ENCODE results near the gene MYO5C. TPM values are rescaled to one million over a fixed set of nuclear protein-coding genes. Genes with fewer than 3 reads are reported as not detected.

Gene MYO5C
- total RNA-seq, 4 donors from 2014 or later, result 2.6 to 12.3 (median 10.2) TPM

DNA sequence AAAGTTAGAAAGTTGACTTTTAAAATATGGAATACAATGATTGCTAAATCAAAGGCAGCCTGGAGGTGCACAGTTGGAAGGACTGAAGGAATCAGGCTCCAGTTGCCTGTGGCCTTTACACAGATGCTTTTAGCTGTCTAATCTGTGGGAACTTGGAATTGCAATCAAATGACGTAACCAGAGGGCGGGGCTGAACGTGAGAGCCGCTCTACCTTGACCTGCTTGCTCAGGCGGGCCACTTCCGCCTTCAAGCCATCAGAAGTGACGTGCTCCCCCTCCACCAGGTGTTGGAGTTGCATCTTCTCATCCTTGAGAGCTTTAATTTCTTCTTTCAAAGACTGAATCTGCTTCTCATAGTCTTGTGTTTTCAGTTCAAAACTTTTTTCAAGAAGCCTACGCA lies 66.7 kb downstream of the MYO5C start:
- Histone ChIP-seq H3K4me3 (no peak overlapping the region), H3K9me3 (no peaks in the 10 kb centered on the region), H3K36me3 (peaks cover 0 to 6% of the 10 kb centered on the region in 2 donors), H3K4me1 (no peaks in the 10 kb centered on the region), H3K27ac (no peak overlapping the region), H3K27me3 (no peaks in the 10 kb centered on the region)
- TF ChIP-seq POLR2A (IDR thresholded peaks at IDR 0.05) (no peak), POLR2AphosphoS5 (IDR thresholded peaks at IDR 0.05) (no peak), EP300 (IDR thresholded peaks at IDR 0.05) (no peak)
- TF ChIP-seq, protein P1, sequence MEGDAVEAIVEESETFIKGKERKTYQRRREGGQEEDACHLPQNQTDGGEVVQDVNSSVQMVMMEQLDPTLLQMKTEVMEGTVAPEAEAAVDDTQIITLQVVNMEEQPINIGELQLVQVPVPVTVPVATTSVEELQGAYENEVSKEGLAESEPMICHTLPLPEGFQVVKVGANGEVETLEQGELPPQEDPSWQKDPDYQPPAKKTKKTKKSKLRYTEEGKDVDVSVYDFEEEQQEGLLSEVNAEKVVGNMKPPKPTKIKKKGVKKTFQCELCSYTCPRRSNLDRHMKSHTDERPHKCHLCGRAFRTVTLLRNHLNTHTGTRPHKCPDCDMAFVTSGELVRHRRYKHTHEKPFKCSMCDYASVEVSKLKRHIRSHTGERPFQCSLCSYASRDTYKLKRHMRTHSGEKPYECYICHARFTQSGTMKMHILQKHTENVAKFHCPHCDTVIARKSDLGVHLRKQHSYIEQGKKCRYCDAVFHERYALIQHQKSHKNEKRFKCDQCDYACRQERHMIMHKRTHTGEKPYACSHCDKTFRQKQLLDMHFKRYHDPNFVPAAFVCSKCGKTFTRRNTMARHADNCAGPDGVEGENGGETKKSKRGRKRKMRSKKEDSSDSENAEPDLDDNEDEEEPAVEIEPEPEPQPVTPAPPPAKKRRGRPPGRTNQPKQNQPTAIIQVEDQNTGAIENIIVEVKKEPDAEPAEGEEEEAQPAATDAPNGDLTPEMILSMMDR (IDR thresholded peaks at IDR 0.05), result no peak
- no peak for ATAC-seq
- 58 to 62% methylated on average over 4 of the region's 8 CpGs for WGBS, 2 donors (ENCODE audit: low coverage in 1 of 2)

DNA sequence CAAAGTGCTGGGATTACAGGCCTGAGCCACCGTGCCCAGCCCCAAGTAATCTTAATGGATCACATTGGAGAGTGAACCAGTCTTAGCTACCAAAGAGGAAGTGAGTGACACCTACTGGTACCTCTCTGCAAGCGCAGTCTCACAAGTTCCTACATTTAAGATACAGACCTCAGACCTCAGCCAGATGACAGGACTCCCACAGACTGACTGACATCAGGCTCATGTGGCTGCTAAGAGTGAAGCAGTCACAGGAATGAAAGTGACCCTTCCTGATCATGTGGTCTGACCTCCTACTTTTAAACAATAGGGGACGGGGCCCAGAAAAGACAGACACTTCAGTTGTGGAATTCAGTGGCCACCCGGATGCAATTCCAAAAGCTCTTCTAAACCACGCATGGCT lies 68.1 kb downstream of the MYO5C start:
- no peaks in the 10 kb centered on the region for H3K9me3 ChIP-seq
- H3K36me3 ChIP-seq, result peaks cover 0 to 20% of the 10 kb centered on the region in 2 donors
- peak; percentile 78 for ATAC-seq
- TF ChIP-seq POLR2AphosphoS5 (IDR thresholded peaks at IDR 0.05) (no peak), EP300 (IDR thresholded peaks at IDR 0.05) (no peak)
- TF ChIP-seq, protein P1 (IDR thresholded peaks at IDR 0.05), result peak; percentile 58 to 73 (median 70)
- no peaks in the 10 kb centered on the region for H3K27me3 ChIP-seq
- H3K4me3 ChIP-seq, result no peak overlapping the region
- no peaks in the 10 kb centered on the region for H3K4me1 ChIP-seq
- H3K27ac ChIP-seq, result no peak overlapping the region
- WGBS, 2 donors (ENCODE audit: low coverage in 1 of 2), result 46 to 95% methylated on average over 2 to 5 of the region's 5 CpGs

DNA sequence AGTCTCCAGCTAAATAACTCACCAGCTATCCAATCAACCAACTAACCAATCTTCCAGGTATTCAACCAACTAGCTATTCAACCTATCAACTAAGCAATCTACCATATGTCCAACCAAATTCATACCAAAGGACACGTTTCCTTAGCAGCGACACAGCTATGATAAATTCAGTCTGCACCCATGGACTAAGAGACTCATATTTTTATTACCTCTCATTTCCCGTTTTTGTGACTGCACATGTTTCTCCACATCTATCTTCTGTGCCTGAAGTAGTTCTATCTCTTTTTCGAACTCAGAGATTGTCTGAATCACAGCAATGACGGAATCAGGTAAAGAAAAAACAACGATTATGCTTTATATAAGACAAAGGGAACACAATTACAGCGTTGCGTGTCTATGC lies 70.4 kb downstream of the MYO5C start:
- no peak for TF ChIP-seq POLR2A (IDR thresholded peaks at IDR 0.05)
- TF ChIP-seq EP300 (IDR thresholded peaks at IDR 0.05), result no peak
- TF ChIP-seq POLR2AphosphoS5 (IDR thresholded peaks at IDR 0.05), result no peak
- TF ChIP-seq, protein P1 (IDR thresholded peaks at IDR 0.05), result no peak
- no peak for ATAC-seq
- Histone ChIP-seq H3K4me1 (no peaks in the 10 kb centered on the region), H3K4me3 (no peak overlapping the region), H3K36me3 (peaks cover 0 to 22% of the 10 kb centered on the region in 2 donors), H3K27ac (no peak overlapping the region), H3K27me3 (no peaks in the 10 kb centered on the region), H3K9me3 (no peaks in the 10 kb centered on the region)
- WGBS, 2 donors (ENCODE audit: low coverage in 1 of 2), result 81 to 86% methylated on average over 8 of the region's 8 CpGs

DNA sequence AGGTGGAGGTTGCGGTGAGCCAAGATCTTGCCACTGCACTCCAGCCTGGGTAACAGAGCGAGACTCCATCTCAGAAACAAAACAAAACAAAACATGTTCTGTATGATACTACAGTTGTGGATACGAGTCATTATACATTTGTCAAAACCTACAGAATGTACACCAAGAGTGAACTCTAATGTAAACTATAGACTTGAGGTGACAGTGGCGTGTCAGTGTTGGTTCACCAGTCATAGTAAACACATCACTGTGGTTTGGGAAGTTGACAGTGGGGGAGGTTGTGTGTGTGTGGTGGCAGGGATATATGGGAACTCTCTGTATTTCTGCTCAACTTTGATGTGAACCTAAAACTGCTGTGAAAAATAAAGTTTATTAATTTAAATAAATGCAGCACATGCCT lies 71.4 kb downstream of the MYO5C start:
- no peaks in the 10 kb centered on the region for H3K9me3 ChIP-seq
- H3K4me3 ChIP-seq, result no peak overlapping the region
- H3K4me1 ChIP-seq, result no peaks in the 10 kb centered on the region
- no peaks in the 10 kb centered on the region for H3K27me3 ChIP-seq
- ATAC-seq, result no peak
- WGBS, 2 donors (ENCODE audit: low coverage in 1 of 2), result 90 to 96% methylated on average over 4 of the region's 4 CpGs
- no peak for TF ChIP-seq EP300 (IDR thresholded peaks at IDR 0.05)
- TF ChIP-seq POLR2A (IDR thresholded peaks at IDR 0.05), result no peak
- no peak for TF ChIP-seq POLR2AphosphoS5 (IDR thresholded peaks at IDR 0.05)
- TF ChIP-seq, protein P1 (IDR thresholded peaks at IDR 0.05), result no peak
- H3K36me3 ChIP-seq, result peaks cover 0 to 22% of the 10 kb centered on the region in 2 donors
- no peak overlapping the region for H3K27ac ChIP-seq

DNA sequence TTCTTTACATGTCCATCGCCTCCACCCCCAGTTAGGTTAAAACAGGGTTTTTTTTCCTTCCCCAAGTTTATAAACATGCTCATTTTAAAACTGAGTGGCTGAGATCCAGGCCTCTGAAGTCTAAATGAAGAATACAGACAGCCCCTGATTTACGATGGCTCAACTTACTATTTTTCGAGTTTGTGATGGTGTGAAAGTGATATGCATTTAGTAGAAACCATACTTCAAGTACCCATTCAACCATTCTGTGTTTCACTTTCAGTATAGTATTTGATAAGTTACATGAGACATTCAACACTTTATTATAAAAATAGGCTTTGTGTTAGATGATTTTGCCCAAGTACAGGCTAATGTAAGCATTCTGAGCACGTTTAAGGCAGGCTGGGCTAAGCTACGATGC lies 73.9 kb downstream of the MYO5C start:
- H3K27ac ChIP-seq, result no peak overlapping the region
- H3K36me3 ChIP-seq, result peaks cover 0 to 22% of the 10 kb centered on the region in 2 donors
- WGBS, 2 donors (ENCODE audit: low coverage in 1 of 2), result 53 to 64% methylated on average over 5 of the region's 5 CpGs
- H3K4me1 ChIP-seq, result no peaks in the 10 kb centered on the region
- H3K9me3 ChIP-seq, result no peaks in the 10 kb centered on the region
- no peak overlapping the region for H3K4me3 ChIP-seq
- TF ChIP-seq EP300 (IDR thresholded peaks at IDR 0.05) (no peak), POLR2AphosphoS5 (IDR thresholded peaks at IDR 0.05) (no peak), POLR2A (IDR thresholded peaks at IDR 0.05) (no peak)
- TF ChIP-seq, protein P1 (IDR thresholded peaks at IDR 0.05), result no peak
- H3K27me3 ChIP-seq, result no peaks in the 10 kb centered on the region
- no peak for ATAC-seq
